T-helper 9 cell (primary cell): ENCODE results near the gene VPS9D1.

Experiments
- DNase-seq: peaks from one replicate; pipeline ENCODE4 v3.0.0-alpha.2; 2020

VPS9D1 gene

DNA sequence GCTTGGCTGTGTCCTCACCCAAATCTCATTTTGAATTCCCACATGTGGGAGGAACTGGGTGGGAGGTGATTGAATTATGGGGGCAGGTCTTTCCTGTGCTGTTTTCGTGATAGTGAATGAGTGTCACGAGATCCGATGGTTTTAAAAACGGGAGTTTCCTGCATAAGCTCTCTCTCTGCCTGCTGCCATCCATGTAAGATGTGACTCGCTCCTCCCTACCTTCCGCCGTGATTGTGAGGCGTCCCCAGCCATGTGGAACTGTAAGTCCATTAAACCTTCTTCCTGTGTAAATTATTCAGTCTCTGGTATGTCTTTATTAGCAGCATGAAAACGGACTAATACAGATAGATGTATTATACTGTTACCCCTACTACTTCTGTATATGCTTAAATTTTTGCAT lies 59.5 kb downstream of the VPS9D1 start:
- no peak for DNase-seq

GRCh38 chr16:89660146-89660545 lies 60.6 kb downstream of the VPS9D1 start:
- DNase-seq = no peak

DNA sequence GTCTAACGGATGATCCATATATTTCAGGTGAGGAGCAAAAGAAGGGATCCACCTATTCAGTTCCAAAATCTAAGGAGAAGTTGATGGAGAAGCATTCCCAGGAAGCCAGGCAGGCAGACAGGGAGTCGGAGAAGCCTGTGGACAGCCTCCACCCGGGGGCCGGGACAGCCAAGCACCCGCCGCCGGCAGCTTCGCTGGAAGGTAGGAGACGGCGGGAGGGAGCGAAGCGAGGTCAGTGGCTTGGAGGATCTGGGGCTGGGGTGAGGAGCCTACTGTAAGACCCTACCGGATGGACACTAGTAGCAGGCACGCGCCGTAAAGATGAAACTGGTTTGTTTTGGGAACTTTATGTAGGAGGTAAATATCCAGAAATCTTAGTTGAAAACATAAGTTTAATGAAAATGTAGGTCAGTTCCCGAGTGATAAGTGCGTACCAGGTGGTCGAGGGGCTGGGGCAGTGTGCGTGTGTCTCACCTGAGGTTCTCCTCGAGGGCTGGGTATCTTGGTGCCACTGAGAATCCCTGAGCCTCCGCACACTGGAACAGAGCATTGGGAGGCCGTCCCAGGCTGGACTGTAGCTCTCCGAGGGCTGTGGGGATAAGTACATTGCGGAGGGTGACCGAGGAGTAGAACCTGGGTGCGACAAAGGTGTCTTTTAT lies 62.3 kb downstream of the VPS9D1 start:
- no peak for DNase-seq

GRCh38 chr16:89657442-89658220 lies 63.1 kb downstream of the VPS9D1 start, which contains the start of the genes CHMP1A and SPATA33:
Gene CHMP1A (minus strand): TSS chr16:89657708. CDS start chr16:89657588, 120 bp downstream.
Gene SPATA33 (plus strand): TSS chr16:89657836. CDS start chr16:89657912, 76 bp downstream.
- DNase-seq = peak; percentile 93
